Mucosa of descending colon (tissue), 3 donors: Measurements from ENCODE around the gene DMRTC2. TPM values are rescaled to one million over a fixed set of nuclear protein-coding genes. Genes with fewer than 3 reads are reported as not detected.

Experiments used
- ATAC-seq: fragments of 200-7000 bp; cut with Tn5 transposase; one replicate; pipeline ENCODE4 v1.9.1; 2020; ENCODE audit warnings: mild to moderate bottlenecking, moderate library complexity
- DNase-seq, 3 donors: peaks; one replicate each; pipeline ENCODE4 v3.0.0-alpha.2; 2020
- H3K36me3 ChIP-seq: fragments of 200-600 bp; one replicate; pipeline ENCODE4 v1.8.0; 2021; ENCODE audit warnings: low read depth, mild to moderate bottlenecking
- H3K4me1 ChIP-seq: fragments of 200-600 bp; one replicate; pipeline ENCODE4 v1.8.0; 2021; ENCODE audit warnings: low read depth, mild to moderate bottlenecking
- H3K4me3 ChIP-seq: fragments of 200-600 bp; one replicate; pipeline ENCODE4 v1.8.0; 2021; ENCODE audit warnings: mild to moderate bottlenecking
- H3K9me3 ChIP-seq: fragments of 200-600 bp; one replicate; pipeline ENCODE4 v1.8.0; 2021; ENCODE audit warnings: mild to moderate bottlenecking
- intact Hi-C, 2 donors: fragments of 100-400 bp; cut with DNase I in 1 of 2; cut with micrococcal nuclease in 1 of 2; formaldehyde crosslinking; loops; one replicate each; pipeline versions ENCODE4 v1.11.0 to v1.11.1; 2022; cut with DNase I, micrococcal nuclease
- total RNA-seq, 3 donors: library from RNA; stranded (reverse); fragmentation: NEBNext Ultra II Directional in 2 of 3; extraction: Animal tissue kit (Norgen Biotek cat#: 25700) in 2 of 3; gene quantifications; one replicate each; pipeline versions ENCODE4 v1.2.1 to v1.2.4, GENCODE V29; 2021 to 2023
- TF ChIP-seq, protein P1 (sequence below): fragments of 200-600 bp; IDR thresholded peaks from one replicate; pipeline ENCODE4 v1.8.0; 2022; ENCODE audit warnings: antibody characterized with exemption, mild to moderate bottlenecking
- donor health status: DM: no; HTN: no; CAD: no; lungs with moderate emphysema.
- donor health status: DM: no; HTN: no; CAD: no.
- donor health status: DM: no; HTN: yes; CAD: no.

DMRTC2 gene
- total RNA-seq, 3 donors from 2014 or later = not detected

DNA sequence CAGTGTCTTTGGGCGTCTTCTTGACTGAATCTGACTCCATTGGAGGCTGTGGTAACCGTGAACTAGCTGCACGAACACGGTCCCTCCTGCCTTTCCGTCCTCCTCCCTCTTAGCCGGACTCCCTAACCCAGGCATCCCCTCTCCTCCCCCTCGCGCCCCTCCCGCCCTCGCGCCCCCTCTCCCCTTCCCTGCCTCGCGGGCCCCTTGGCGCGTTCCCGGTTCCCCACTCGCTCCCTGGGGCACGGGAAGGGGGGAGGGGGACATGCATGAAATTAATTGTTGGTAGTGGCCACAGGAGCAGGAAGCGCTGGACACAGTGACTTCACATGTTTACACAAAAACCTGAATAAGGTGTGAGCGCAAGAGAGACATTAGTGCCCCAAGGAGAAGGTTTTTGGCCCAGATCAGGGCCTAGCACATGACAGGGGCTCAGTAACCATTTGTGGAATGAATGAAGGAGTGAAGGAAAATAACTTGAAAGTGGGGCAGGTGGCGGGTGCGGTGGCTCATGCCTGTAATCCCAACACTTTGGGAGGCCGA, 279 bp downstream of the DMRTC2 start:
- intact Hi-C loops = no loop called here
- ATAC-seq (no peak), DNase-seq (no peak)

DNA sequence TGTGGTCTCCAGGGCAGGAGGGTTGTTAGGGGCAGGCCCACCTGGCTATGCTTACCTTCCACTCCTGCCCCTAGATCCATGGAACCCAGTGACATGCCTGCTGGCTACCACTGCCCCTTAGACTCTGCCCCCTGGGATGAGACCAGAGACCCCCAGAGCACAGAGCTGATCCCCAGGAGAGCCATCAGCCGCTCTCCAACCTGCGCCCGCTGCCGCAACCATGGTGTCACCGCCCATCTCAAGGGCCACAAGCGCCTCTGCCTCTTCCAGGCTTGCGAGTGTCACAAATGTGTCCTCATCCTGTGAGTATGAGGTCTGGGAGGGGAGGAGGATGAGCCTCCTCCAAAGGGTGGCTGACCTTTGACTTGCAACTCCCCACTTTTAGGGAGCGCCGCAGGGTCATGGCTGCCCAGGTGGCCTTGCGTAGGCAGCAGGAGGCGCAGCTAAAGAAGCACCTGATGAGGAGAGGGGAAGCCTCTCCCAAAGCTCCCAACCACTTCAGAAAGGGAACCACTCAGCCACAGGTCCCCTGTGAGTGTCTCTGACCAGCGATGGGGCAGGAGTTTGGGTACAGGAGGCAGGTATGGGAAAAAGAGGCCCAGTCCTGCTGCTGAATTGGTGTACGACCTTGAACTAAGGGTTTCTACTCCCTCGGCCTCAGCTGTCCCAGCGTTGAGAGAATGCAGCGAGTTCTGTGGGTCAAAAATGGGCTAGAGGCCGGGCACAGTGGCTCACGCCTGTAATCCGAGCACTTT, 2.7 kb downstream of the DMRTC2 start:
- ATAC-seq (no peak), DNase-seq (no peak)
- Histone ChIP-seq H3K4me1 (no peaks in the 10 kb centered on the region), H3K36me3 (no peaks in the 10 kb centered on the region), H3K9me3 (no peaks in the 10 kb centered on the region), H3K4me3 (no peak overlapping the region)
- TF ChIP-seq, protein P1, sequence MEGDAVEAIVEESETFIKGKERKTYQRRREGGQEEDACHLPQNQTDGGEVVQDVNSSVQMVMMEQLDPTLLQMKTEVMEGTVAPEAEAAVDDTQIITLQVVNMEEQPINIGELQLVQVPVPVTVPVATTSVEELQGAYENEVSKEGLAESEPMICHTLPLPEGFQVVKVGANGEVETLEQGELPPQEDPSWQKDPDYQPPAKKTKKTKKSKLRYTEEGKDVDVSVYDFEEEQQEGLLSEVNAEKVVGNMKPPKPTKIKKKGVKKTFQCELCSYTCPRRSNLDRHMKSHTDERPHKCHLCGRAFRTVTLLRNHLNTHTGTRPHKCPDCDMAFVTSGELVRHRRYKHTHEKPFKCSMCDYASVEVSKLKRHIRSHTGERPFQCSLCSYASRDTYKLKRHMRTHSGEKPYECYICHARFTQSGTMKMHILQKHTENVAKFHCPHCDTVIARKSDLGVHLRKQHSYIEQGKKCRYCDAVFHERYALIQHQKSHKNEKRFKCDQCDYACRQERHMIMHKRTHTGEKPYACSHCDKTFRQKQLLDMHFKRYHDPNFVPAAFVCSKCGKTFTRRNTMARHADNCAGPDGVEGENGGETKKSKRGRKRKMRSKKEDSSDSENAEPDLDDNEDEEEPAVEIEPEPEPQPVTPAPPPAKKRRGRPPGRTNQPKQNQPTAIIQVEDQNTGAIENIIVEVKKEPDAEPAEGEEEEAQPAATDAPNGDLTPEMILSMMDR = no peak
- intact Hi-C loops = no loop called here

More for the DNA sequence above, 279 bp downstream of the DMRTC2 start:
- Histone ChIP-seq H3K4me3 (no peak overlapping the region), H3K4me1 (no peaks in the 10 kb centered on the region), H3K36me3 (no peaks in the 10 kb centered on the region), H3K9me3 (no peaks in the 10 kb centered on the region)
- TF ChIP-seq, protein P1 = no peak

- Histone ChIP-seq H3K9me3 (no peaks in the 10 kb centered on the region), H3K4me3 (no peak overlapping the region), H3K4me1 (no peaks in the 10 kb centered on the region), H3K36me3 (no peaks in the 10 kb centered on the region)
- TF ChIP-seq, protein P1 = no peak
- DNase-seq (no peak), ATAC-seq (no peak)
- intact Hi-C loops = no loop called here
Observed at GRCh38 chr19:41848666-41849065, 3.8 kb downstream of the DMRTC2 start.

GRCh38 chr19:41849067-41849466, 4.2 kb downstream of the DMRTC2 start:
- ATAC-seq = no peak
- no peak for DNase-seq
- TF ChIP-seq, protein P1 = no peak
- Histone ChIP-seq H3K36me3 (no peaks in the 10 kb centered on the region), H3K4me1 (no peaks in the 10 kb centered on the region), H3K4me3 (no peak overlapping the region), H3K9me3 (no peaks in the 10 kb centered on the region)
- intact Hi-C loops = no loop called here

DNA sequence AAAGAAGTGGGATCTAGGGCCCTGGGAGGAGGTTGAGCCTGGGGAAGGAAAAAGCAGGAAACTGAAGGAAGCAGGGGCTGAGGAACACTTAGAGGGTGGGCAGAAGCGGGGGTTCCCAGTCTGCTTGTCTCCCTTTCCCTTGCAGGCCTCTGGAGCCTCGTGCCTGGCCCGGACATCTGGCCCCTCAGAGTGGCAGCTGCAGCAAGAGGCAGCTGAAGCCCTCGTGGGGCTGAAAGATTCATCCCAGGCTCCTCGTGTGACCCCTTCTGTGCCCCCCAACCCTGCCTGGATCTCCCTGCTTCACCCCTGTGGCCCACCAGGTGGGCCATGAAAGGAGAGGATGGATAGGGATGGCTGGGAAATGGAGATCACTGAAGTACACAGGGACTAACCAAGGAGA, 5.5 kb downstream of the DMRTC2 start:
- intact Hi-C loops = no loop called here
- DNase-seq (no peak), ATAC-seq (no peak)
- TF ChIP-seq, protein P1 = no peak
- Histone ChIP-seq H3K36me3 (no peaks in the 10 kb centered on the region), H3K4me1 (no peaks in the 10 kb centered on the region), H3K4me3 (no peak overlapping the region), H3K9me3 (no peaks in the 10 kb centered on the region)
